ENCODE measurements around the gene RBM15B. TPM values are rescaled to one million over a fixed set of nuclear protein-coding genes. Genes with fewer than 3 reads are reported as not detected.
A peak's percentile ranks its signal among the peaks of the same experiment; 100 is the strongest.
"Not testable (repeated sequence)": the region's sequence is repeated elsewhere in the genome, so short reads cannot be mapped to it uniquely, and the experiment has no call there.

The RBM15B gene
- total RNA-seq, 2 experiments from 2014 or later = 34.5 to 35.6 TPM

DNA sequence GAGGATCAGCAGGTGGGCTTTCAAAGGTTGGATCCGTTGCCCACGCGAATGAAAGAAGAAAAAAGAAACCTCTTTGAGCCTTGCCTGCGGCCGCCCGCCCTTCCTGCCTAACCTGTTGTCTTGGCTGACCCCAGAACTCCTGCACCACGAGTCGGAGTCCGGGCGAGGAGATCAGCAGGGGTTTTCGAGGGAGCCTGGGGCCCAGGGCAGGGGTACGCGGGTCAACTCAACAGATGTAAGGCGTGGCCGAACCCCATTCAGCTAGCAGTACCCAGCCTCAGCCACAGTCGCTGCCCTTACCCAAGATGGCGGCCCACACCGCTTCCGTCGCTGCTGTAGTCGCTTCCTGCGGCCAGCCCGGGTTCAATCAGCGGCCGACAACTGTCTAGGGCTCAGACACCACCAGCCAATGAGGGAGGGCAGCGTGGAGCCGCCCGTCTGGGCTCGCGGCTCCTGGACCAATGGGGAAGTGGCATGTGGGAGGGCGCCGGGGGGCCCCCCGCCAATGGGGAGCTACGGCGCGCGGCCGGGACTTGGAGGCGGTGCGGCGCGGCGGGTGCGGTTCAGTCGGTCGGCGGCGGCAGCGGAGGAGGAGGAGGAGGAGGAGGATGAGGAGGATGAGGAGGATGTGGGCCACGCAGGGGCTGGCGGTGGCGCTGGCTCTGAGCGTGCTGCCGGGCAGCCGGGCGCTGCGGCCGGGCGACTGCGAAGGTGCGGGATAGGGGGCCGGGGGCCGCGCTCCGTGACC, 6.2 kb upstream of the RBM15B start, which contains the start of gene MANF:
Gene MANF, plus strand, starts transcription at position 566 of the 748 bp plus-strand sequence. Its CDS starts 52 bp downstream, at position 618.
- H3K9me3 Mint-ChIP-seq = no peaks in the 10 kb centered on the region
- H3K4me3 Mint-ChIP-seq = peak within 1 kb of the TSS; percentile 94
- H3K4me1 Mint-ChIP-seq = peaks cover 45% of the 10 kb centered on the region
- H3K36me3 Mint-ChIP-seq = peaks cover 31% of the 10 kb centered on the region
- H3K27ac Mint-ChIP-seq = peak within 1 kb of the TSS; percentile 99
- no peaks in the 10 kb centered on the region for H3K27me3 Mint-ChIP-seq
- DNase-seq = peak; percentile 98

DNA sequence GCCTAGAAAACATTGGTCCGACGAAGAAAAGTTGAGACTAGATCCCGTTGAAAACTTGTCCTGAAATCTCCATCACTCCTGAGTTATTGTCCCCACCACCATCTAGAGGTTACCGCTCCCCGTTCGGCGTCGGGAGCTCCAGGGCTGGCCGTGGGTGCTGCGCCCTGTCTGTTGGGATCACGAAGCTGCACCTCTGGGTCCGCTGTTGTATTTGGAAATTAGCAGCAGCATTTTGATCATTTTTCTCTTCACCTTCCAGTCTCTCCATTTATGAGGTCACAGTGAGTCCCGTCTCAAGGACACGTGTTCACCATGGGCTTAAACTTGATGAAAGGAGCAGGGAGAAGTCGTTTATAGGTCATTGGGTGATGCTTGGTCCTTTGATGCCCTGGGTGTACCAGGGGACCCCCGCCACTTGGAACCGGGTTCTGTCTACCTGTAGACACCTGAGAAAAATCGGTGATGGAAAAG, 5.4 kb upstream of the RBM15B start:
- no peaks in the 10 kb centered on the region for H3K27me3 Mint-ChIP-seq
- no peak for DNase-seq
- no peaks in the 10 kb centered on the region for H3K9me3 Mint-ChIP-seq
- peak overlapping the region; percentile 97 for H3K27ac Mint-ChIP-seq
- H3K36me3 Mint-ChIP-seq = peaks cover 31% of the 10 kb centered on the region
- H3K4me1 Mint-ChIP-seq = peaks cover 49% of the 10 kb centered on the region
- peak overlapping the region; percentile 94 for H3K4me3 Mint-ChIP-seq

DNA sequence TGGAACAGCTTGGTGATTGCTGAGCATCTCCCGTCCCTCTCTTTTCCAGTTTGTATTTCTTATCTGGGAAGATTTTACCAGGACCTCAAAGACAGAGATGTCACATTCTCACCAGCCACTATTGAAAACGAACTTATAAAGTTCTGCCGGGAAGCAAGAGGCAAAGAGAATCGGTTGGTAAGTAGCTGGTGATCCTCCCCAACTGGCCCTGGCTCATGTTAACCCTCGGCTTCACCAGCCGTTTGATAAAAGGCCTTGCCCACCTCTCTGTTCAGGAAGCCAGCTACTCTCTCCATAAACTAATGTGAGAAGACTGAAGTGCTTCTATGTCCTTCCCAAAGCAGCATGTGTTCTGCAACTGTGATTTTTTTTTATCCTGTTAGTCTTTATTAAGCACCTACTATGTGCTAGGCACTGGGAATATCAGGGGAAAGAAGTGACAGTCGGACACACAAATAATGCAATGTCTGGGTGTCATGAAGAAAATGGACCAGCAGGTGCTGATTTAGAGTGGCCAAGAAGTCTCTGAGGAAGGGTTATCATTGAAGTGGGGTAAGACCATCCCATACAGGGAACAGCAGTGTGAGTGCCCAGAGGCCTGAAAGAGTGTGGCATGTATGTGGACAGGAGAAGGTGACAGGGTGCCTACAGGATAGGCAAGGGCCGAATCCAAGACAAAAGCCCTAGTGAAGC, 4.8 kb upstream of the RBM15B start:
- H3K4me3 Mint-ChIP-seq = peak overlapping the region; percentile 94
- no peak for DNase-seq
- H3K27ac Mint-ChIP-seq = peak overlapping the region; percentile 97
- peaks cover 31% of the 10 kb centered on the region for H3K36me3 Mint-ChIP-seq
- H3K4me1 Mint-ChIP-seq = peaks cover 50% of the 10 kb centered on the region
- H3K27me3 Mint-ChIP-seq = no peaks in the 10 kb centered on the region
- no peaks in the 10 kb centered on the region for H3K9me3 Mint-ChIP-seq

DNA sequence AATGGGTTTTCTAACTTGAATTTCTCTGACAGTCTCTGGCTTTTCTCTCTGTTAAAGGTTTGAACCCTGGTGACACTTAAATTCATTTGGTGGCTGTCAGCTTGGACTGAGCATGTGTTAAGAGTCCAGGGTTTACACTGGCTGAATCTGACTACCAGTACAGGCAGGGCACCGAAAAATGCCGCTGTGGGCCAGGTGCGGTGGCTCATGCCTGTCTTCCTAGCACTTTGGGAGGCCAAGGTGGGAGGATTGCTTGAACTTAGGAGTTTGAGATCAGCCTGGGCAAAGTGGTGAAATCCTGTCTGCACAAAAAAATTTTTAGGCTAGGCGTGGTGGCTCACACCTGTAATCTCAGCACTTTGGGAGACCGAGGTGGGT, 4.2 kb upstream of the RBM15B start:
- no peaks in the 10 kb centered on the region for H3K9me3 Mint-ChIP-seq
- peak overlapping the region; percentile 97 for H3K27ac Mint-ChIP-seq
- H3K27me3 Mint-ChIP-seq = no peaks in the 10 kb centered on the region
- peak overlapping the region; percentile 94 for H3K4me3 Mint-ChIP-seq
- peaks cover 50% of the 10 kb centered on the region for H3K4me1 Mint-ChIP-seq
- peaks cover 33% of the 10 kb centered on the region for H3K36me3 Mint-ChIP-seq
- no peak for DNase-seq

DNA sequence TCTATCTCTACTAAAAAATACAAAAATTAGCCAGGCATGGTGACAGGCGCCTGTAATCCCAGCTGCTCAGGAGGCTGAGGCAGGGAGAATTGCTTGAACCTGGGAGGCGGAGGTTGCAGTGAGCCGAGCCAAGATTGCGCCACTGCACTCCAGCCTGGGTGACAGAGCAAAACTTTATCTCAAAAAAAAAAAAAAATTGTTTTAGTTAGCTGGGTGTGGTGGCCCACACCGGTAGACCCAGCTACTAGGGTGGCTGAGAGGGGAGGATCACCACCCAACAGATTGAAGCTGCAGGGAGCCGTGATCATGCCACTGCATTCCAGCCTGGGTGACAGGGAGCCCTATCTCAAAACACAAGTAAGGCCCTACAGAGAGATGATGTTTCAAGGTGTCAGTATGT, 3.8 kb upstream of the RBM15B start:
- DNase-seq, H3K9me3 Mint-ChIP-seq, H3K27me3 Mint-ChIP-seq: not testable (repeated sequence)
- Mint-ChIP-seq H3K4me3 (peak overlapping the region; percentile 94), H3K4me1 (peaks cover 50% of the 10 kb centered on the region), H3K27ac (peak overlapping the region; percentile 97), H3K36me3 (peaks cover 35% of the 10 kb centered on the region)

DNA sequence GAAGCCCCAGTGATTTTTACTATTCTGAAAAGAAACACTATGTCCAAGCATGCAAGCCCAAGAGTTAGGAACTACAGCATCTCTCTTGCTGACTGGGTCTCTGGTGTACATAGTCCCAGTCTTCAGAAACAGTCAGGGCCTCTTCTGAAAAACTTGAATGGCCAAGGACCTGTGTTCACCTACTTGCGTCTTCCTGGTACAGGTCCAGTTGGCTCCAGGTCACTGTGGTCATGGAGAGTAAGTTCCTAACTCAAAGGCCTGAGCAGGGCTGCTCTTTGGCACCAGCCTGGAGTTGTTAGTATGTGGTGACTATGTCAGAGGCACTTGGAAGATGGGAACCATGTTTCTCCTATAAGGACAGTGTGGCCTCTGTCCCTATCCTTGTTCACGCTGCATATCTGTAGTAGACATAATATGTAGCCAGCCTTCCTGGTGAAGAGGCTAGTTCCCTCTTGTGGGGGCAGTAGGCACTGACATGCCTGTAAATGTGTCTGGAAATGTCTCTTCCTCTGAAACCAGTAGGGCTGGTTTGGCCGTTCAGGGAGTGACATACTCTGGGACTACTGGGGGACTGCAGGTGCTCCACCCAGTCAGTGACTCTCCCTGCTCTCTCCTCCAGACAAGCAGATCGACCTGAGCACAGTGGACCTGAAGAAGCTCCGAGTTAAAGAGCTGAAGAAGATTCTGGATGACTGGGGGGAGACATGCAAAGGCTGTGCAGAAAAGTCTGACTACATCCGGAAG, 2.6 kb upstream of the RBM15B start:
- Mint-ChIP-seq H3K9me3 (no peaks in the 10 kb centered on the region), H3K4me1 (peaks cover 50% of the 10 kb centered on the region), H3K27me3 (no peaks in the 10 kb centered on the region), H3K4me3 (no peak overlapping the region), H3K27ac (no peak overlapping the region), H3K36me3 (peaks cover 46% of the 10 kb centered on the region)
- no peak for DNase-seq

DNA sequence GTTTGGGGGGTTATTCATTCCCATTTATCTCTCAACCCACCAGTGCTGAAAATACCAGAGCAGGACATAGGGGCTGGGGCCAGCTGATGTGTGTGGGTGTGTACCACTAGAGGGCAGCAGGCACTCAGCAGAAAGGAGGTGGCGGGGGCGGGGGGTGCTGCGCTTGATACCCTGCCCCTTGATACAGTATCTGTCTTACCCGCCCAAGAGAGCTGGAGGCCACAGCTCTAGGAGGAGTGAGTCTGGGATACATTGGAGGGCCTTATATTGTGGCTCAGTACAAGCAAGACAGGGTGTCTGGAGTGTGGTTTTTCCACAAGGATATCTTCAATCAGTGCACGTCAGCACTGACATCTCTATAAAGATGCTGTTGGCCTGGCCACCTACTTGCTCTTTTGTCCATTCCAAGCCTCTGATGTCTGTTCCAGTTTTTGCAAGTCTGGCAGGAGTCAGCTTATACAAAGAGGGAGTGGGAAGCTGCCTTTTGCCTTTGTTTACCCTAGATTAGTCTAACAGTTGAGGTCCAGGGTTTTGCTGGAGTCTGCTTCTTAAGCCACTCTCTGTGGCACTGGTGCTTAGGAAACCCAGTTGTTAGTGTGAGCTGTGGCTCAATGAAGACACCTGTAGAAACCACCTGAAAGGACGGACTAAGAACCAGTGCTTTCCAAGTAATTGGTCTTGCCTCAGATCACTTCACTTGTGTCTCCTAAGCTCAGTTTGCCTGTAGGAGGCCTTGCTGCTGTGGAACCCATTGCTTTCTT, 1.5 kb upstream of the RBM15B start:
- H3K27ac Mint-ChIP-seq = peak overlapping the region; percentile 56
- H3K9me3 Mint-ChIP-seq = no peaks in the 10 kb centered on the region
- no peaks in the 10 kb centered on the region for H3K27me3 Mint-ChIP-seq
- peak; percentile 53 for DNase-seq
- H3K4me3 Mint-ChIP-seq = no peak overlapping the region
- peaks cover 59% of the 10 kb centered on the region for H3K4me1 Mint-ChIP-seq
- peaks cover 51% of the 10 kb centered on the region for H3K36me3 Mint-ChIP-seq

DNA sequence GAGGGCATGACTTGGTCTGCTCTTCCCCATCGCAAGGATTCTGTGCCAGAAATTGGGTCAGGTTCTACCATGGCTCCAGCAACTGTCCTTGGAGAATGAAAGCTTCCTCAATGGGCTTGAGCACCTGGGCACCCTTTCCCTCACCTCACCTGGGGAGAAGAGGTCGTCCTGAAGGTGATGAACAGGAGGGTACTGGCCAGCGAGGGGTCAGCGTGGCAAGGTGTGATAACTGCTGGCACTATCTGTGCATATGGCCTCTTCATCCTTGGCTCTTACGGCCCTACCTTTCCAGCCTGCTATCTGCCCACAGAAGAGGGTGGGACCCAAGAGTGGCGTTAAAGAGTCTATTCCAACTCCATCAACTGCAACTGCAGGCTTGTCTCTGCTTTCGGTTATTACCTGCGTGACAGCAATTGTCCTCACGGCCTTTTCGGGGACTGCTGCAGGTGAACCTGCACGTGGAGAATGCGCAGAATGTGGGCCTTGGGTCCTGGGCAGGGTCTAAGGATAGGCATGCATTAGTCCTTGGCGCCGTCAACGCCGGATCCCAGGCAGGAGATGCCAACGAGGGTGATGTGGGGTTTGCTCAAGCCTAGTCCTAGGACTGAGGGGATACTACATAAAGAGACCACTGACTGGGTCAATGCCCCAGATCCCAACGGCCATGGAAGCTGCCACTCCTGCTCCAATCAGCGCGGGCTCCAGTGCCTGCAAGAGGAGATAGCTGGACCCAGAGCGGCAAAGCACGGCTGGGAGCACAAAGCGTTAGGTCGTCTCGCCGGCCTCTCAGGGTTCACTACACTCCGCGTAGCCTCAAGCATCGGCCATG, 625 bp upstream of the RBM15B start:
- Mint-ChIP-seq H3K27ac (peak overlapping the region; percentile 79), H3K36me3 (peaks cover 57% of the 10 kb centered on the region), H3K27me3 (no peaks in the 10 kb centered on the region), H3K4me3 (peak overlapping the region; percentile 71), H3K4me1 (peaks cover 67% of the 10 kb centered on the region), H3K9me3 (no peaks in the 10 kb centered on the region)
- DNase-seq = no peak

DNA sequence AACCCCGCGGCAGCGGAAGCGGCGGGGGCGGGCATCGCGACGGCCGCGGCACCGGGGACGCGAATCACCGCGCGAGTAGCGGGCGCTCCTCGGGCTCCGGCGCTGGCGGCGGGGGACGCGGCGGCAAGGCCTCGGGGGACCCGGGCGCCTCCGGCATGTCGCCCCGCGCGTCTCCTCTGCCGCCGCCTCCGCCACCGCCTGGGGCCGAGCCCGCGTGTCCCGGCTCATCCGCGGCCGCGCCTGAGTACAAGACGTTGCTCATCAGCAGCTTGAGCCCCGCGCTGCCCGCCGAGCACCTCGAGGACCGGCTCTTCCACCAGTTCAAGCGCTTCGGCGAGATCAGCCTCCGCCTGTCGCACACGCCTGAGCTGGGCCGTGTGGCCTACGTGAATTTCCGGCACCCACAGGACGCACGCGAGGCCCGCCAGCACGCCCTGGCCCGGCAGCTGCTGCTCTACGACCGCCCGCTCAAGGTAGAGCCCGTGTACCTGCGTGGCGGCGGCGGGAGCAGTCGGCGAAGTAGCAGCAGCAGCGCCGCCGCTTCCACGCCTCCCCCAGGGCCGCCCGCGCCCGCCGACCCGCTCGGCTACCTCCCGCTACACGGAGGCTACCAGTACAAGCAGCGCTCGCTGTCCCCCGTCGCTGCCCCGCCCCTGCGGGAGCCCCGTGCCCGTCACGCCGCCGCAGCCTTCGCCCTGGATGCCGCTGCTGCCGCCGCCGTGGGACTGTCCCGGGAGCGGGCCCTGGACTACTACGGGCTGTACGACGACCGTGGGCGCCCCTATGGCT, 675 bp downstream of the RBM15B start:
- peak; percentile 50 for DNase-seq
- no peaks in the 10 kb centered on the region for H3K9me3 Mint-ChIP-seq
- peak overlapping the region; percentile 80 for H3K4me3 Mint-ChIP-seq
- H3K4me1 Mint-ChIP-seq = peaks cover 67% of the 10 kb centered on the region
- H3K27me3 Mint-ChIP-seq = no peaks in the 10 kb centered on the region
- peak overlapping the region; percentile 85 for H3K27ac Mint-ChIP-seq
- peaks cover 52% of the 10 kb centered on the region for H3K36me3 Mint-ChIP-seq

DNA sequence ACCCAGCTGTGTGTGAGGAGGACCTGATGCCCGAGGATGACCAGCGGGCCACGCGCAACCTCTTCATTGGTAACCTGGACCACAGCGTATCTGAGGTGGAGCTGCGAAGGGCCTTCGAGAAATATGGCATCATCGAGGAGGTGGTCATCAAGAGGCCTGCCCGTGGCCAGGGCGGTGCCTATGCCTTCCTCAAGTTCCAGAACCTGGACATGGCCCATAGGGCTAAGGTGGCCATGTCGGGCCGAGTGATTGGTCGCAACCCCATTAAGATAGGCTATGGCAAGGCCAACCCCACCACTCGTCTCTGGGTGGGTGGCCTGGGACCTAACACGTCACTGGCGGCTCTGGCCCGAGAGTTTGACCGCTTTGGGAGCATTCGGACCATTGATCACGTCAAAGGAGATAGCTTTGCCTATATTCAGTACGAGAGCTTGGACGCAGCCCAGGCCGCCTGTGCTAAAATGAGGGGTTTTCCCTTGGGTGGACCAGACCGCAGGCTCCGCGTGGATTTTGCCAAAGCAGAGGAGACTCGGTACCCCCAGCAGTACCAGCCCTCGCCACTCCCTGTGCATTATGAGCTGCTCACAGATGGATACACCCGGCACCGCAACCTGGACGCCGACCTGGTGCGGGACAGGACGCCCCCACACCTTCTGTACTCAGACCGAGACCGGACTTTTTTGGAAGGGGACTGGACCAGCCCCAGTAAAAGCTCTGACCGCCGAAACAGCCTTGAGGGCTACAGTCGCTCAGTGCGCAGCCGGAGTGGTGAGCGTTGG, 1.5 kb downstream of the RBM15B start:
- no peak for DNase-seq
- no peaks in the 10 kb centered on the region for H3K9me3 Mint-ChIP-seq
- H3K27ac Mint-ChIP-seq = peak overlapping the region; percentile 85
- peaks cover 67% of the 10 kb centered on the region for H3K4me1 Mint-ChIP-seq
- peaks cover 53% of the 10 kb centered on the region for H3K36me3 Mint-ChIP-seq
- peak overlapping the region; percentile 80 for H3K4me3 Mint-ChIP-seq
- no peaks in the 10 kb centered on the region for H3K27me3 Mint-ChIP-seq

DNA sequence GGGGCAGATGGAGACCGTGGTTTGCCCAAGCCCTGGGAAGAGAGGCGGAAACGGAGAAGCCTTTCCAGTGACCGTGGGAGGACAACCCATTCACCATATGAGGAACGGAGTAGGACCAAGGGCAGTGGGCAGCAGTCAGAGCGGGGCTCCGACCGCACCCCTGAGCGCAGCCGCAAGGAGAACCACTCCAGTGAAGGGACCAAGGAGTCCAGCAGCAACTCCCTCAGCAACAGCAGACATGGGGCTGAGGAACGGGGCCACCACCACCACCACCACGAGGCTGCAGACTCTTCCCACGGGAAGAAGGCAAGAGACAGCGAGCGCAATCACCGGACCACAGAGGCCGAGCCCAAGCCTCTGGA, 2.0 kb downstream of the RBM15B start:
- peaks cover 62% of the 10 kb centered on the region for H3K4me1 Mint-ChIP-seq

DNA sequence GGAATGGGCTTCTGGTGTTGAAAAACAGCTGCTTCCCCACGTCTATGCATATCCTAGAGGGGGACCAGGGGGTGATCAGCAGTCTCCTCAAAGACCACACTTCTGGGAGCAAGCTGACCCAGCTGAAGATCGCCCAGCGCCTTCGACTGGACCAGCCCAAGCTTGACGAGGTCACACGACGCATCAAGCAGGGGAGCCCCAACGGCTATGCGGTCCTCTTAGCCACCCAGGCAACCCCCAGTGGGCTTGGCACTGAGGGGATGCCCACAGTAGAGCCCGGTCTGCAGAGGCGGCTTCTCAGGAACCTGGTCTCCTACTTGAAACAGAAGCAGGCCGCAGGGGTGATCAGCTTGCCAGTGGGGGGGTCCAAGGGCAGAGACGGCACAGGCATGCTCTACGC, 2.5 kb downstream of the RBM15B start:
- DNase-seq = no peak
- Mint-ChIP-seq H3K4me3 (peak overlapping the region; percentile 2), H3K27me3 (no peaks in the 10 kb centered on the region), H3K36me3 (peaks cover 45% of the 10 kb centered on the region), H3K4me1 (peaks cover 59% of the 10 kb centered on the region), H3K27ac (peak overlapping the region; percentile 79), H3K9me3 (no peaks in the 10 kb centered on the region)

More for the DNA sequence above, 2.0 kb downstream of the RBM15B start:
- no peaks in the 10 kb centered on the region for H3K27me3 Mint-ChIP-seq
- H3K4me3 Mint-ChIP-seq = peak overlapping the region; percentile 80
- H3K36me3 Mint-ChIP-seq = peaks cover 48% of the 10 kb centered on the region
- H3K27ac Mint-ChIP-seq = peak overlapping the region; percentile 56
- no peak for DNase-seq
- no peaks in the 10 kb centered on the region for H3K9me3 Mint-ChIP-seq

DNA sequence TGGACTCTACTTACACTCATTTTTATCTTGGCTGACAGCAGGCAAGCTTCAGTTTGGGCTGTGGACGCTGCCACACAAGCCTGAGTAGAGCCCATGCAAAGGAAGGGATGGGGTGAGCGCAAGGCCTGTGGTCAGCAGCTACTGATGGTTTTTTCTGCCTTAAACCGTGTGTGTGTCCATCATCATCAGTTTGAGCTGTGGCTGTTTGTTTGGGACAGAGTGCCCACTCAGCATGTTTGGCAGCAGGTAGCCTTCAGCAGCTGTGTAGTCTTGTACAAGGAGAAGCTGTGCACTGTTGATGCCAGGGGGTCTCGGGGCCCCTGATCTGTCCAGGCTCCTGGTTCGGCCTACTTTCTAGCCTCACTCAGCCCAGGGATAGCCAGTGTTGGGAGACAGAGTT, 3.5 kb downstream of the RBM15B start:
- H3K27me3 Mint-ChIP-seq = no peaks in the 10 kb centered on the region
- peak overlapping the region; percentile 79 for H3K27ac Mint-ChIP-seq
- no peak for DNase-seq
- no peaks in the 10 kb centered on the region for H3K9me3 Mint-ChIP-seq
- H3K36me3 Mint-ChIP-seq = peaks cover 43% of the 10 kb centered on the region
- H3K4me3 Mint-ChIP-seq = peak overlapping the region; percentile 73
- peaks cover 51% of the 10 kb centered on the region for H3K4me1 Mint-ChIP-seq
